Activated CD8-positive, alpha-beta T cell treated with anti-CD3 and anti-CD28 coated beads for 36 hours (primary cell): ENCODE measurements around the gene CABP7. TPM values are rescaled to one million over a fixed set of nuclear protein-coding genes. Genes with fewer than 3 reads are reported as not detected.

Source experiments
- ATAC-seq: fragments of 200-7000 bp; cut with Tn5 transposase; one replicate; pipeline ENCODE4 v1.10.0; 2021; ENCODE audit warnings: mild to moderate bottlenecking, moderate library complexity
- CTCF ChIA-PET: fragments of 350-600 bp; sonication (Branson Sonifier 250); formaldehyde crosslinking; loops from one replicate; lab custom pipeline; 2021; ENCODE audit warnings: antibody characterized with exemption; lab: Charles Lee
- POLR2A ChIA-PET: fragments of 350-600 bp; sonication (Branson Sonifier 250); formaldehyde crosslinking; loops from one replicate; lab custom pipeline; 2021; ENCODE audit warnings: antibody characterized with exemption; lab: Charles Lee
- DNase-seq: peaks from one replicate; pipeline ENCODE4 v3.0.0-alpha.2; 2020
- H3K27ac Mint-ChIP-seq: one replicate; pipeline ENCODE4 v1.8.0; 2021; ENCODE audit warnings: mild to moderate bottlenecking, mixed read lengths
- H3K27me3 Mint-ChIP-seq: one replicate; pipeline ENCODE4 v1.8.0; 2021; ENCODE audit warnings: mixed read lengths
- H3K36me3 Mint-ChIP-seq: one replicate; pipeline ENCODE4 v1.8.0; 2021; ENCODE audit warnings: low read depth, mixed read lengths
- H3K4me1 Mint-ChIP-seq: one replicate; pipeline ENCODE4 v1.8.0; 2021; ENCODE audit warnings: low read depth, mixed read lengths
- H3K4me3 Mint-ChIP-seq: one replicate; pipeline ENCODE4 v1.8.0; 2021; ENCODE audit warnings: mild to moderate bottlenecking, moderate library complexity, mixed read lengths
- H3K9me3 Mint-ChIP-seq: one replicate; pipeline ENCODE4 v1.8.0; 2021; ENCODE audit warnings: mixed read lengths
- CTCF ChIP-seq: fragments of 200-600 bp; IDR thresholded peaks from one replicate; pipeline ENCODE4 v1.8.0; 2022; ENCODE audit warnings: antibody characterized with exemption, mild to moderate bottlenecking
- intact Hi-C: fragments of 100-400 bp; cut with micrococcal nuclease; formaldehyde crosslinking; loops from one replicate; pipeline ENCODE4 v1.10.0; 2022
- total RNA-seq, 2 experiments: library from RNA; stranded (reverse); gene quantifications; one replicate each; pipeline ENCODE4 v1.2.3, GENCODE V29; 2021

Gene CABP7
- total RNA-seq, 2 experiments from 2014 or later = 0.09 TPM; not detected in 1

DNA sequence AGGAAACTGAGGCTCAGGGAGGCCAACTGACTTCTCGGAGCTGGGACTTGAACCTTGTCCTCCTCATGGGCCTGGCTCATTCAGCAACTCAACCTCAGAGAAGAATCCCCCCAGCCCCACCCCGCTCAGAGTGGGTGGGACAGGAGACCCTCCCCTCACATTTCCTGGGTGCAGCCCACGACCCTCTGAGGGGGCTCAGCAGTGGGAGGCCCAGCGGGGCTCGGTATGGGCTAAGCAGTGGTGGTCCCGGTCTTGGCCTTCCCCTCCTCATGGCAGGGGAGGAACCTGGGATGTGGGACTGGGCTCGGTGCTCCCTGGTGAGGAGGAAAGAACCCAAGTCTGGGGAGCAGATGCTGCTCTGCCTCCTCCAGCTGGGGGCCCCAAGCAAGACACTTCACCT lies 14.2 kb upstream of the CABP7 start:
- Mint-ChIP-seq H3K27me3 (peaks cover 2% of the 10 kb centered on the region), H3K36me3 (no peaks in the 10 kb centered on the region), H3K27ac (no peak overlapping the region), H3K4me1 (peaks cover 2% of the 10 kb centered on the region), H3K4me3 (no peak overlapping the region), H3K9me3 (no peaks in the 10 kb centered on the region)
- POLR2A ChIA-PET = no interaction called here
- no peak for ATAC-seq
- TF ChIP-seq CTCF = no peak
- intact Hi-C loops = no loop called here
- CTCF ChIA-PET = interaction anchor here (1.0 kb wide), 1 partner anchor 80 kb away, joined by 3 read pairs; no protein-coding TSS in a partner anchor
- no peak for DNase-seq

DNA sequence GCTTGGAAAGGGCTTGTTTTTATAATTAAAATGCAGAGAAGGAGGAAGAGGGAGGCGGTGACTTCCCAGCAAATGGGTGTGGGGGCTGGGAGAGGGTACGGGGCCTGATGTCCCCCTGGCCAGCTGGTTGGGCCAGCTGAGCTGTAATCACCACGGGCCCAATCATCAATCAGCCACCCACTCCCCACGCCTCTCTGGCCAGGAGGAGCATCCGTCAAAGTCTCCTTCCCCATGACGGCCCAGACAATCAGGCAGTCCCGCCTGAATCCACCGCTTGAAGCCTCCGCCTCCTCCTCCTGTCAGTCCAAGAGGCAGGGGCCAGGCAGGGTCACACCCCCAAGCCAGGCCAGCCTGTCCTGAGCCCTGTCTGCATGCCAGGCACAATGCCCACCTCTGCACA lies 13.3 kb upstream of the CABP7 start:
- intact Hi-C loops = no loop called here
- DNase-seq (no peak), ATAC-seq (no peak)
- TF ChIP-seq CTCF = no peak
- POLR2A ChIA-PET = interaction anchor here (0.6 kb wide), 1 partner anchor 112 kb away, joined by 3 read pairs; no protein-coding TSS in a partner anchor
- peaks cover under 1% of the 10 kb centered on the region for H3K4me1 Mint-ChIP-seq
- no peaks in the 10 kb centered on the region for H3K36me3 Mint-ChIP-seq
- no peak overlapping the region for H3K4me3 Mint-ChIP-seq
- H3K9me3 Mint-ChIP-seq = no peaks in the 10 kb centered on the region
- no peak overlapping the region for H3K27ac Mint-ChIP-seq
- H3K27me3 Mint-ChIP-seq = peaks cover 2% of the 10 kb centered on the region
- CTCF ChIA-PET = interaction anchor here (1.0 kb wide), 1 partner anchor 81 kb away, joined by 3 read pairs; no protein-coding TSS in a partner anchor

DNA sequence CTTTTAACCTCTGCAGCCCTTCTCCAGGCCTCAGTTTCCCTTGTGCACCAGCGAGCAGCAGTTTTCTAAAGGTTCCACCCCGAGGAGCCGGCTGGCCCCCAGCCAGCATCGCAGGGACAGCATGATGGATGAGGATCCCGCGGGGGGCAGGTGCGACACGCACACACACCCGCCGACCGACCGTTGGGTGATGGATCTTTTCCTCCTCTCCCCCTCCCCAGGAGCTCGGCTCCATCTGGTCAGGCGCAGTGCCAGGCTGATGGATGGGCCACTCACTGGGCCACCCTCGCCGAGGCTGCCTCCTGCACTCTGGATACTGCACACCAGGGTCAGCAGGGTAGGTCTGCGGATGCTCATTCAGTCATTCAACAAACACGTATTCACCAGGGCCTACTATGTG lies 12.8 kb upstream of the CABP7 start:
- Mint-ChIP-seq H3K36me3 (no peaks in the 10 kb centered on the region), H3K9me3 (no peaks in the 10 kb centered on the region), H3K27me3 (peaks cover under 1% of the 10 kb centered on the region), H3K4me1 (no peaks in the 10 kb centered on the region), H3K4me3 (no peak overlapping the region), H3K27ac (no peak overlapping the region)
- TF ChIP-seq CTCF = no peak
- ChIA-PET CTCF (interaction anchor here (1.0 kb wide), 1 partner anchor 81 kb away, joined by 3 read pairs; no protein-coding TSS in a partner anchor), POLR2A (no interaction called here)
- DNase-seq (no peak), ATAC-seq (no peak)
- intact Hi-C loops = no loop called here

DNA sequence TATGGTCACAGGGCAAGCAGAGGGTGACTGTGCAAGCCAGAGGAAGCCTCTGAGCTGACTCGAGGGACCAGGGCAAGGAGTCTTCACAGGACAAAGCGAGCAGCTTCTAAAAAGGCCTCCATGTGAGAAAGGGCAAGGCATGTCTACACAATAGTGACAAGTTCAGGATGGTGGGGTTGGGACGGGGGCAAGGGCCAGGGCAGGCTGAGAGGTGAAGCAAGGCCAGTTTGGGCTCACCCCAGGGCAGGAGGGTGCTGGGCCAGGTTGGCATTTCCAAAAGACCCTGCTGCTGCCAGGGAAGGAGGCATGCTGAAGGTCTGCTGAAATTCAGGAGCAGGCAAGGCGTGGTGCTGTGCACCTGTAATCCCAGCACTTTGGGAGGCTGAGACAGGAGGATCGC lies 12.3 kb upstream of the CABP7 start:
- Mint-ChIP-seq H3K4me1 (no peaks in the 10 kb centered on the region), H3K36me3 (no peaks in the 10 kb centered on the region), H3K9me3 (no peaks in the 10 kb centered on the region), H3K4me3 (no peak overlapping the region), H3K27ac (no peak overlapping the region), H3K27me3 (no peaks in the 10 kb centered on the region)
- CTCF ChIA-PET = no interaction called here
- DNase-seq (no peak), ATAC-seq (no peak)
- intact Hi-C loops = no loop called here
- POLR2A ChIA-PET = no interaction called here
- no peak for TF ChIP-seq CTCF

GRCh38 chr22:29710193-29710592 lies 9.6 kb upstream of the CABP7 start:
- Mint-ChIP-seq H3K9me3 (no peaks in the 10 kb centered on the region), H3K4me1 (no peaks in the 10 kb centered on the region), H3K4me3 (no peak overlapping the region), H3K27me3 (peaks cover 1% of the 10 kb centered on the region), H3K36me3 (no peaks in the 10 kb centered on the region), H3K27ac (no peak overlapping the region)
- TF ChIP-seq CTCF = no peak
- ChIA-PET POLR2A (no interaction called here), CTCF (interaction anchor here (0.8 kb wide), 1 partner anchor 31 kb away, joined by 3 read pairs; no protein-coding TSS in a partner anchor)
- intact Hi-C loops = no loop called here
- DNase-seq (no peak), ATAC-seq (no peak)
